CD8-positive, alpha-beta memory T cell (primary cell): ENCODE data around the gene MCCC2. TPM values are rescaled to one million over a fixed set of nuclear protein-coding genes. Genes with fewer than 3 reads are reported as not detected.
A peak's percentile ranks its signal among the peaks of the same experiment; 100 is the strongest.

Experiments
- CTCF ChIA-PET: fragments of 350-600 bp; sonication (Branson Sonifier 250); formaldehyde crosslinking; loops from one replicate; lab custom pipeline; 2021; ENCODE audit warnings: antibody characterized with exemption; lab: Charles Lee
- POLR2A ChIA-PET: fragments of 350-600 bp; sonication (Branson Sonifier 250); formaldehyde crosslinking; loops from one replicate; lab custom pipeline; 2021; ENCODE audit warnings: antibody characterized with exemption; lab: Charles Lee
- DNase-seq, 5 donors: peaks; one replicate each; pipeline versions ENCODE4 v3.0.0 to v3.0.0-alpha.2; 2020 to 2022; ENCODE audit warnings: mixed read lengths in 1 of 5
- H3K27ac ChIP-seq: one replicate; pipeline ENCODE4 v1.7.0; 2013; ENCODE audit warnings: low read depth, mild to moderate bottlenecking, low read length, moderate library complexity
- H3K27me3 ChIP-seq: 2 replicates; pipeline ENCODE4 v1.7.0; 2013; ENCODE audit warnings: low read length, mild to moderate bottlenecking; ENCODE audit not compliant: insufficient read depth, poor library complexity, severe bottlenecking
- H3K36me3 ChIP-seq: 2 replicates; pipeline ENCODE4 v1.7.0; 2013; ENCODE audit warnings: mild to moderate bottlenecking, low read length, moderate library complexity; ENCODE audit not compliant: insufficient read depth
- H3K4me1 ChIP-seq: 2 replicates; pipeline ENCODE4 v1.7.0; 2013; ENCODE audit warnings: mild to moderate bottlenecking, low read length, moderate library complexity; ENCODE audit not compliant: insufficient read depth
- H3K4me3 ChIP-seq: 2 replicates; pipeline ENCODE4 v1.7.0; 2013; ENCODE audit warnings: mild to moderate bottlenecking, low read length
- H3K9me3 ChIP-seq: 2 replicates; pipeline ENCODE4 v1.7.0; 2013; ENCODE audit warnings: mild to moderate bottlenecking, low read length
- H3K27ac Mint-ChIP-seq, 8 donors: one replicate each; pipeline ENCODE4 v1.8.0; 2020 to 2021; ENCODE audit warnings: mixed read lengths in 8 of 8, mild to moderate bottlenecking in 6 of 8, inconsistent platforms in 3 of 8, moderate library complexity in 3 of 8
- H3K27me3 Mint-ChIP-seq, 2 donors: one replicate each; pipeline ENCODE4 v1.8.0; 2020 to 2021; ENCODE audit warnings: mixed read lengths in 2 of 2, mild to moderate bottlenecking in 1 of 2, moderate library complexity in 1 of 2
- H3K36me3 Mint-ChIP-seq, 3 donors: one replicate each; pipeline ENCODE4 v1.8.0; 2020 to 2021; ENCODE audit warnings: mixed read lengths in 3 of 3, inconsistent platforms in 1 of 3, mild to moderate bottlenecking in 1 of 3
- H3K4me1 Mint-ChIP-seq, 3 donors: one replicate each; pipeline ENCODE4 v1.8.0; 2020 to 2021; ENCODE audit warnings: mixed read lengths in 3 of 3, inconsistent platforms in 1 of 3, mild to moderate bottlenecking in 1 of 3
- H3K4me3 Mint-ChIP-seq, 7 donors: one replicate each; pipeline ENCODE4 v1.8.0; 2020 to 2021; ENCODE audit warnings: mixed read lengths in 7 of 7, mild to moderate bottlenecking in 6 of 7, moderate library complexity in 4 of 7, inconsistent platforms in 2 of 7
- H3K9me3 Mint-ChIP-seq, 5 donors: one replicate each; pipeline ENCODE4 v1.8.0; 2020 to 2022; ENCODE audit warnings: mixed read lengths in 5 of 5, mild to moderate bottlenecking in 3 of 5, moderate library complexity in 2 of 5, inconsistent platforms in 1 of 5
- polyA plus RNA-seq: library from polyadenylated mRNA; unstranded; fragments of 300-500 nt; fragmentation: Illumina TruSeq; gene quantifications from one replicate; pipeline ENCODE4 v1.2.3, GENCODE V29; 2021
- total RNA-seq, 2 experiments: library from RNA; stranded (reverse); gene quantifications; one replicate each; pipeline ENCODE4 v1.2.3, GENCODE V29; 2021

Gene MCCC2
- total and polyA plus RNA-seq, 3 experiments from 2014 or later: 26.0 to 63.8 (median 62.8) TPM

DNA sequence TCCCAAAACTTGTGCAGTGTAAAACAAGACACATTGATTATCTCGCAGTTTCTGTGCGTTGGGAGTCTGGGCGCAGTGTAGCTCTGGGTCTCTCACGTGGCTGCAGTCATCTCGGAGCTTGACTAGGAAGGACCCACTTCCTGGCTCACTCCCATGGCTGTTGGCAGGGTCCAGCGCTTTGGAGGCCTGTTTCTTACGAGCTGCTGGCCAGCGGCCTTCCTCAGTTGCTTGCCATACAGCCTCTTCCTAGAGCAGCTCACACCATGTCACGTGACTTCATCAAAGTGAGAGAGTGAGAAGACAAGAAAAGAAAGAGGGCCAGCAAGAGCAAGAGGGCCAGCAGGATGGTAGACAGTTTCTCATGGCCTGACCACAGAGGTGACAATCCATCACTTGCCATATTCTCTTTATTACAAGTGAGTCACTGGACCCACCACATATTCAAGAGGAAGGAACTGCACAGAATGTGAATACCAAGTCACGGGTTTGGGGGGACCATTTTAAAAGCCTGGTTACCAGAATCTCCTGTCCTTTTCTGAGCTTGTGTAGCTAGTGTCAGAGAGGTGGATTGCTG is 36.2 kb downstream of the MCCC2 start:
- ChIA-PET CTCF (no interaction called here), POLR2A (no interaction called here)
- Mint-ChIP-seq H3K4me3 (no peak overlapping the region), H3K27me3 (no peaks in the 10 kb centered on the region), H3K4me1 (peaks cover 10 to 23% (median 19%) of the 10 kb centered on the region in 3 donors), H3K9me3 (no peaks in the 10 kb centered on the region), H3K36me3 (peaks cover 25 to 74% (median 30%) of the 10 kb centered on the region in 3 donors), H3K27ac (peak overlapping the region in 3 of 8 donors; percentile 17 to 45 (median 25))
- DNase-seq: no peak
- Histone ChIP-seq H3K4me1 (no peaks in the 10 kb centered on the region), H3K27me3 (no peaks in the 10 kb centered on the region), H3K36me3 (no peaks in the 10 kb centered on the region), H3K27ac (no peak overlapping the region), H3K9me3 (no peaks in the 10 kb centered on the region), H3K4me3 (no peak overlapping the region)

DNA sequence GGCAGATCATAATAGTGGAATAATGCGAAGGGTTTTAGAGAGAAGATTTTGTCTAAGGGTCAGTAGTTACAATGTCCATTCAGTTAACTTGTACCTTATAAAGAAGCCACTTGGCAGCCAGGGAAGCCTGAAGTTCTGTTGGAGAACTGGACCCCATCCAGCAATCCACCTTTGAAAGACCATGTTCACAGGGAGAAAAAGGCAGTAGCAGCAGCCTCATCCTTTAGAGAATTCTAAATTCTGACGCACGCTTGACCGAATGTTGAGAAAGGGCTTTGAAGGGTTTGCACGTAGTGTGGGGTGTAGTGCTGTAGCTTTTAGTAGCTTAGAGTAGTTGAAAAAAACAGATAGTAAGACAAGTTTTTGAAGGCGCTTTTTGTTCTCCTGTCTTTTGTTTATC is 42.8 kb downstream of the MCCC2 start:
- H3K27ac Mint-ChIP-seq: peak overlapping the region in 1 of 8 donors; percentile 31
- H3K27me3 Mint-ChIP-seq: no peaks in the 10 kb centered on the region
- H3K9me3 Mint-ChIP-seq: no peaks in the 10 kb centered on the region
- no peak overlapping the region for H3K4me3 ChIP-seq
- H3K4me3 Mint-ChIP-seq: no peak overlapping the region
- ChIA-PET POLR2A (no interaction called here), CTCF (interaction anchor here (1.5 kb wide), 1 partner anchor 29 kb away, joined by 4 read pairs; no protein-coding TSS in a partner anchor)
- DNase-seq: no peak
- no peaks in the 10 kb centered on the region for H3K9me3 ChIP-seq
- H3K36me3 ChIP-seq: peaks cover 7% of the 10 kb centered on the region
- no peaks in the 10 kb centered on the region for H3K27me3 ChIP-seq
- H3K36me3 Mint-ChIP-seq: peaks cover 13 to 68% (median 25%) of the 10 kb centered on the region in 3 donors
- no peaks in the 10 kb centered on the region for H3K4me1 ChIP-seq
- peaks cover 6 to 16% (median 10%) of the 10 kb centered on the region in 3 donors for H3K4me1 Mint-ChIP-seq
- H3K27ac ChIP-seq: no peak overlapping the region

DNA sequence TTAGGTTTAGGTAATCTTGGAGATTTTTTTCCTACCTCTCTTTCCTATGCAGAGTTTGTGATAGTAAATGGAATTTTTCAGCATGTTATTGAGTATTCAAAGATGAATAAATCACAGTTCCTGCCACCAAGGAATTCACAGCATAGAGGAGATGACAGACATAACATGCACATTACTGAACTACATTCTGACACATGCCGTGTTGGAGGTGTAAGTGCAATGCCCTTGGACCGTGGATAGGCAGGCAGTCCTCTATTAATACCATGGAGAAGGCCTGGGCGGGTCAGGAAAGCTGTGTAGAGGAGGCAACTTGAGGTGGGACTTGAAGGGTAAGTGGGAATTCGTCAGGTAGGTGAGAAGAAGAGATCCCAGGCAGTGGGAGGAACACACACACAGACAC is 43.9 kb downstream of the MCCC2 start:
- Histone ChIP-seq H3K4me3 (no peak overlapping the region), H3K4me1 (no peaks in the 10 kb centered on the region), H3K36me3 (peaks cover 13% of the 10 kb centered on the region), H3K9me3 (no peaks in the 10 kb centered on the region), H3K27me3 (no peaks in the 10 kb centered on the region), H3K27ac (no peak overlapping the region)
- peaks cover 6 to 16% (median 10%) of the 10 kb centered on the region in 3 donors for H3K4me1 Mint-ChIP-seq
- POLR2A ChIA-PET: no interaction called here
- DNase-seq: no peak
- H3K4me3 Mint-ChIP-seq: no peak overlapping the region
- peak overlapping the region in 2 of 8 donors; percentile 12 to 90 for H3K27ac Mint-ChIP-seq
- no peaks in the 10 kb centered on the region for H3K9me3 Mint-ChIP-seq
- no peaks in the 10 kb centered on the region for H3K27me3 Mint-ChIP-seq
- peaks cover 18 to 70% (median 32%) of the 10 kb centered on the region in 3 donors for H3K36me3 Mint-ChIP-seq
- CTCF ChIA-PET: interaction anchor here (0.6 kb wide), 1 partner anchor 9 kb away, joined by 3 read pairs; no protein-coding TSS in a partner anchor

DNA sequence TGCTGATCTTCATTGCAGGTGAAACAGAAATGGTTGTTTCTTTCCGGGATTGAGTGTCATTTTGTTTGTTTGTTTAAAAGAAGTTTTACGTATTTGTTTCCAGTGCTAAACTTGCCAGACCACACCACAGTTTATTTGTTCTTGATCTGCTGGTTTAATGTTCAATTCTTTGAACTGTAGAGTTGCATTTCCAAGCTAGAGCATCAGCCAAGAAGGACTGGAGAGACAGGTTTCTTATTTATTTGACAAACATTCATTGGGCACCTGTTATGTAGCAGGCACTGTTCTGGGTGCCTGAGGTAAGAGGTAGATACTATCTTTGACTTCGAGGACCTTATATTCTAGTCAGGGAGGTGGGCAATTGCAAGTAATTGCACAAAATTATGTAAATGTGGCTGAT is 45.0 kb downstream of the MCCC2 start:
- Histone ChIP-seq H3K27me3 (no peaks in the 10 kb centered on the region), H3K4me3 (no peak overlapping the region), H3K36me3 (peaks cover 13% of the 10 kb centered on the region), H3K9me3 (no peaks in the 10 kb centered on the region), H3K4me1 (no peaks in the 10 kb centered on the region), H3K27ac (no peak overlapping the region)
- Mint-ChIP-seq H3K27me3 (no peaks in the 10 kb centered on the region), H3K4me3 (no peak overlapping the region), H3K4me1 (peaks cover 6 to 16% (median 10%) of the 10 kb centered on the region in 3 donors), H3K36me3 (peaks cover 13 to 64% (median 27%) of the 10 kb centered on the region in 3 donors), H3K9me3 (no peaks in the 10 kb centered on the region), H3K27ac (peak overlapping the region in 2 of 8 donors; percentile 18 to 43)
- no peak for DNase-seq
- ChIA-PET CTCF (no interaction called here), POLR2A (no interaction called here)

DNA sequence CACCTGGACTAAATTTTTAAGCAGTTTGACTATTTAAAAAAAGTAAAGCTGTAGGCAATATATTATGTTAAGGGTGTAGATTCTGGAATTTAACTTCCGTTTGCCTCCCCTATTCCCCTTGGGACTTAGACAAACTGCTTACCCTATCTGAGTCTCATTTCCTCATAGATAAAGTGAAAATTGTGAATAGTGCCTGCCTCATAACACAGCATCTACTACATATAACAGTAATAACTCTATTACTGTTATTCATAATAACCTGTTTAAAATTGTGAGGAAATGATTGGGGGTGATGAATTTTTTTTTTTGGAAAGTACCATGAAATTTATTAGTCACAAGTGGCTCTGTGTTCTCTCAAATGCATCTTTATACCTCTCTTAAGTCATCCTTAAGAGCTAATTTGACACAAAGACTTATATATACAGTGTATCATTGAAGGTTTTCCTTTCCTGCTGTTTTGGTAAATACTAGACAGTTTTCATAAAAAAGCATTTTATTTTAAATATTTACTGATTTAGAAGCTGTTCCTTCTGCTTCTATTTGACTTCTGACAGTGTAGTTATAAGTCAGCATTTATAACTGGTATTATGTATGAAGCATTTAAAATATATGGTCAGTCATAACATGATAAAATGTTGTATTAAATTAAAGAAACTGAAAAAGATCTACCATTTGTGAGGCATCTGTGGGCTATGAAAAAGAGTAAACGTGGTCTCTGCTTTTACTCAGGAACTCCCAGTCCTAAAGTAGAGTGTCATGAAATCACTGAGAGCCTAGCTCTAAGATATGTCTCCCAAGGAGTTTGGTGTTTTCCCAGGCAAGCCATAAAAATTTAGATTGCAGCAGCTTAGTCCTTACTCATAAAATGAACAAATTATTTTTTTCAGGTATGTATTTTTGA is 46.4 kb downstream of the MCCC2 start:
- no peaks in the 10 kb centered on the region for H3K9me3 Mint-ChIP-seq
- H3K27me3 Mint-ChIP-seq: no peaks in the 10 kb centered on the region
- no peaks in the 10 kb centered on the region for H3K9me3 ChIP-seq
- no peak for DNase-seq
- no peaks in the 10 kb centered on the region for H3K4me1 ChIP-seq
- H3K27ac Mint-ChIP-seq: no peak overlapping the region
- H3K27ac ChIP-seq: no peak overlapping the region
- H3K36me3 Mint-ChIP-seq: peaks cover 21 to 67% (median 36%) of the 10 kb centered on the region in 3 donors
- H3K4me3 Mint-ChIP-seq: no peak overlapping the region
- H3K36me3 ChIP-seq: peaks cover 13% of the 10 kb centered on the region
- H3K27me3 ChIP-seq: no peaks in the 10 kb centered on the region
- H3K4me3 ChIP-seq: no peak overlapping the region
- CTCF ChIA-PET: interaction anchor here (1.3 kb wide), 1 partner anchor 33 kb away, joined by 6 read pairs; no protein-coding TSS in a partner anchor
- peaks cover 6 to 10% (median 9%) of the 10 kb centered on the region in 3 donors for H3K4me1 Mint-ChIP-seq
- POLR2A ChIA-PET: no interaction called here

DNA sequence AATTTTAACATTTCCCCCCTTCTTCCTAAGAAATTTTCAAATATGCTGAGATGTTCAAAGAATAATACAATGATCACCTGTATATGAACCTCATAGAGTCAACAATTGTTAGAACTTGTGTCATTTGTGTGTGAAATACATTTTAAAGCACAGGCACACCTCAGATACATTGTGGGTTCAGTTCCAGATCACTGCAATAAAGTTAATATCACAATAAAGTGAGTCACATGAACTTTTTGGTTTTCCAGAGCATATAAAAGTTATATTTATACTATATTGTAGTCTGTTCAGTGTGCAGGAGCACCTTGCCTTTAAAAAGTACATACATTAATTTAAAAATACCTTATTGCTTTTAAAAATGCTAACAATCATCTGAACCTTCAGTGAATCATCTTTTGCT is 50.0 kb downstream of the MCCC2 start:
- H3K27me3 ChIP-seq: no peaks in the 10 kb centered on the region
- no peak overlapping the region for H3K27ac Mint-ChIP-seq
- no peaks in the 10 kb centered on the region for H3K9me3 ChIP-seq
- H3K27me3 Mint-ChIP-seq: no peaks in the 10 kb centered on the region
- no peak overlapping the region for H3K4me3 Mint-ChIP-seq
- no peak for DNase-seq
- no peaks in the 10 kb centered on the region for H3K4me1 ChIP-seq
- no peaks in the 10 kb centered on the region for H3K9me3 Mint-ChIP-seq
- H3K36me3 Mint-ChIP-seq: peaks cover 34 to 80% (median 35%) of the 10 kb centered on the region in 3 donors
- H3K27ac ChIP-seq: no peak overlapping the region
- H3K4me3 ChIP-seq: no peak overlapping the region
- peaks cover 0 to 2% (median 0%) of the 10 kb centered on the region in 3 donors for H3K4me1 Mint-ChIP-seq
- H3K36me3 ChIP-seq: peaks cover 24% of the 10 kb centered on the region
- POLR2A ChIA-PET: no interaction called here
- CTCF ChIA-PET: no interaction called here

DNA sequence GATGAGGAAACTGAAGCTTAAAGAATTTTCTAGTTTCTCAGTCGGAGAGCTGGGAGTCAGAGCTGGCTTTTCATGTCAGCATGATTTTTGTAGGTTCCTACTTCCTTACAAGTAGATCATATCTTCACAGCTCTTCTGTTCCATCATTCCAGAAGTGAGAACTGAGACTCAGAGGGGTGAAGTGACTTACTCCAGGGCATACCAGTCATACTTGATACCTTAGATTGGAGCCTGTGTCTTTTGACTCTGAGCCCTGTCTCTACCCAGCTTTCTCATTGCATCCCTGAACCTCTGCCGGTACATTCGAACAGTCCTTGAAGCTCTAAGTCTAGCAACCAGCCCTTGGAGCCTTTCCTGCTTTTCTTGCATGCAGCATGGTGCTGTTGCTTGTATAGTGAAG is 53.3 kb downstream of the MCCC2 start:
- Histone ChIP-seq H3K4me1 (no peaks in the 10 kb centered on the region), H3K9me3 (no peaks in the 10 kb centered on the region), H3K36me3 (peaks cover 19% of the 10 kb centered on the region), H3K4me3 (no peak overlapping the region), H3K27ac (no peak overlapping the region), H3K27me3 (no peaks in the 10 kb centered on the region)
- Mint-ChIP-seq H3K27me3 (no peaks in the 10 kb centered on the region), H3K36me3 (peaks cover 30 to 68% (median 30%) of the 10 kb centered on the region in 3 donors), H3K4me3 (no peak overlapping the region), H3K4me1 (no peaks in the 10 kb centered on the region), H3K9me3 (no peaks in the 10 kb centered on the region), H3K27ac (no peak overlapping the region)
- POLR2A ChIA-PET: no interaction called here
- CTCF ChIA-PET: interaction anchor here (0.7 kb wide), 1 partner anchor 10 kb away, joined by 3 read pairs; no protein-coding TSS in a partner anchor
- no peak for DNase-seq

DNA sequence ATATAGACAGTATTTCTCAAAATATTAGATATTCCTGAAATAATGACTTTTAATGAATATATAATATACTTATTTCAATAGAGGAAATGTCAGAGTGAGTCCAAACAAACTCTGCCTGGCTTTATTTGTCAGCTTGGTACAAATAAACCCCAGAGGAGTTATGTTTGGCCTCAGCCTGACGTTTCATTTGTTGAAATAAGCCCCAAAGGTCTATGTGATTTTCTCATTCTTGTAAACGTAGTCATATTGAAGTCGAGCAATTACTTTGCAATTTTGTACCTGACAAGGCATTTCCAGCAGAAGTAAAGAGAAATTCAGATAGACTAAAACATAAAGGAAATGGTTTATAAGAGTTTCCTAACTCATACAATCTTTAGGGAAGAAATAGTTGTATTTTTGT is 57.9 kb downstream of the MCCC2 start:
- no peaks in the 10 kb centered on the region for H3K4me1 ChIP-seq
- no peaks in the 10 kb centered on the region for H3K9me3 ChIP-seq
- no peak for DNase-seq
- H3K36me3 ChIP-seq: peaks cover 30% of the 10 kb centered on the region
- no peak overlapping the region for H3K27ac ChIP-seq
- peaks cover 0 to 2% (median 0%) of the 10 kb centered on the region in 3 donors for H3K4me1 Mint-ChIP-seq
- H3K27me3 Mint-ChIP-seq: no peaks in the 10 kb centered on the region
- no peak overlapping the region for H3K27ac Mint-ChIP-seq
- POLR2A ChIA-PET: no interaction called here
- H3K36me3 Mint-ChIP-seq: peaks cover 20 to 77% (median 40%) of the 10 kb centered on the region in 3 donors
- CTCF ChIA-PET: no interaction called here
- no peaks in the 10 kb centered on the region for H3K9me3 Mint-ChIP-seq
- H3K4me3 ChIP-seq: no peak overlapping the region
- H3K4me3 Mint-ChIP-seq: no peak overlapping the region
- H3K27me3 ChIP-seq: no peaks in the 10 kb centered on the region
